ENCODE results near the gene DENND4C. TPM values are rescaled to one million over a fixed set of nuclear protein-coding genes. Genes with fewer than 3 reads are reported as not detected.

The DENND4C gene
- total RNA-seq, 1 experiment from 2014 or later, result 29.5 TPM

DNA sequence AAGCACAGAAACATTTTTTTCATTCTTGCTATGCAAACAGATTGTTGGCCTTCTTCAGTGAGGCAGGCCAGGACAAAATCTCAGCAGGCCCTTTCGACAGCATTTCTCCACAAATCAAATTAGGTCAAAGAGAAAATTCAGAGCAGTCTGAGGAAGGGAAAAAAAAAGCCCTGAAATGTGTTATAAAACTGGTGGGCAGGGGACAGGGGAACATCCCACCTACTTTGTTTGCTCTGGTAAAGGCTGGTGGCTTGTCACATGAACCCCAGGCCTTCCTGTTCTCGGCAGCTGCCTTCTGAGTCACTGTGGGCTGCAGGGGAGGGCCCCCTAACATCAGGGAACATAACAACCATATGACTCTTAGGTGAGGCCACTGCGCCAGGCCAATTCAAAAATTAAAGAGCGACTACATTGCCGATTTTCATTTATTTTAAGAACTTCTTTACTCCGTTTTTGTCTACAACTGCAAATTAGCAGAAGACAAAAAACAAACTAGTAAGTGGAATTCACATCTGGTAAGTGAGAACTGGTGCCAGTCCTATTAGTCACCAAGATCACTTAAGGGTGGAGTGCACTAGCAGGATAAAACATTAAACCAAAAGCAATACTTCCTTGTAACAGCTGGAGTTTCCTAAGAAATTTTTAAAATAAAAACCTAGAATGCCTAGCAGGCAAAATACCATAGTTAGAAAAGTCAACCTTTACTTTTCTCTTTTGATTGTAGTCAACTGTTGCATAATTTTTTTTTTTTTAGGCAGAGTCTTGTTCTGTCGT, 46.2 kb upstream of the DENND4C start:
- Histone ChIP-seq H3K9me3 (ENCODE audit: insufficient read depth, low read depth) (no peaks in the 10 kb centered on the region), H4K20me1 (ENCODE audit: insufficient read depth) (no peaks in the 10 kb centered on the region), H3F3A (ENCODE audit: insufficient read depth, low read depth) (peaks cover 35% of the 10 kb centered on the region), H3K4me1 (replicated peaks; ENCODE audit: insufficient read depth) (peaks cover 50% of the 10 kb centered on the region), H3K4me3 (peak overlapping the region; percentile 23; the same call in 1 of the 2 replicates), H3K9me2 (ENCODE audit: insufficient read depth) (no peaks in the 10 kb centered on the region), H3K36me3 (ENCODE audit: low read depth) (no peaks in the 10 kb centered on the region), H3K27ac (peak overlapping the region; percentile 84), H3K27me3 (ENCODE audit: insufficient read depth, low read depth) (no peaks in the 10 kb centered on the region), H3K4me2 (peak overlapping the region; percentile 64), H3K79me2 (ENCODE audit: low read depth) (no peaks in the 10 kb centered on the region), H2AFZ (no peak overlapping the region)
- DNase-seq, result peak; percentile 58 to 84
- ChIA-PET POLR2A (ENCODE audit: unreplicated experiment) (interaction anchor here (0.6 to 0.7 kb wide), 2 partner anchors 47 to 99 kb away, joined by 3 to 4 read pairs; no protein-coding TSS in a partner anchor), CTCF (no interaction called here)
- TF ChIP-seq EZH2 (IDR thresholded peaks at IDR 0.05; ENCODE audit: low read depth), result no peak
- no peak for TF ChIP-seq CTCF (conservative IDR thresholded peaks at IDR 0.05)
- no TSS peak for BruUV-seq (replicated peaks)
- intact Hi-C loops (cut with micrococcal nuclease; ENCODE audit: unreplicated experiment), result loop anchor here (2.0 to 5.0 kb wide), 3 partner anchors 46 to 223 kb away; partner anchors contain the start of genes ACER2 and DENND4C

- no peaks in the 10 kb centered on the region for H3K9me3 ChIP-seq (ENCODE audit: insufficient read depth, low read depth)
- TF ChIP-seq EZH2 (IDR thresholded peaks at IDR 0.05; ENCODE audit: low read depth) (no peak), CTCF (conservative IDR thresholded peaks at IDR 0.05) (no peak)
- H3K4me1 ChIP-seq (replicated peaks; ENCODE audit: insufficient read depth), result peaks cover 50% of the 10 kb centered on the region
- ChIA-PET CTCF (no interaction called here), POLR2A (ENCODE audit: unreplicated experiment) (no interaction called here)
- no peaks in the 10 kb centered on the region for H3K9me2 ChIP-seq (ENCODE audit: insufficient read depth)
- intact Hi-C loops (cut with micrococcal nuclease; ENCODE audit: unreplicated experiment), result loop anchor here (2.0 kb wide), 1 partner anchor 46 kb away; the partner anchor contains the start of gene DENND4C
- H3K27ac ChIP-seq, result peak overlapping the region; percentile 84
- no peaks in the 10 kb centered on the region for H3K36me3 ChIP-seq (ENCODE audit: low read depth)
- H3F3A ChIP-seq (ENCODE audit: insufficient read depth, low read depth), result peaks cover 35% of the 10 kb centered on the region
- H2AFZ ChIP-seq, result no peak overlapping the region
- H4K20me1 ChIP-seq (ENCODE audit: insufficient read depth), result no peaks in the 10 kb centered on the region
- H3K4me2 ChIP-seq, result peak overlapping the region; percentile 64
- H3K27me3 ChIP-seq (ENCODE audit: insufficient read depth, low read depth), result no peaks in the 10 kb centered on the region
- DNase-seq, result no peak
- no TSS peak for BruUV-seq (replicated peaks)
- no peak overlapping the region for H3K4me3 ChIP-seq
- H3K79me2 ChIP-seq (ENCODE audit: low read depth), result no peaks in the 10 kb centered on the region
Measured at GRCh38 chr9:19185191-19185590, 45.3 kb upstream of the DENND4C start.

DNA sequence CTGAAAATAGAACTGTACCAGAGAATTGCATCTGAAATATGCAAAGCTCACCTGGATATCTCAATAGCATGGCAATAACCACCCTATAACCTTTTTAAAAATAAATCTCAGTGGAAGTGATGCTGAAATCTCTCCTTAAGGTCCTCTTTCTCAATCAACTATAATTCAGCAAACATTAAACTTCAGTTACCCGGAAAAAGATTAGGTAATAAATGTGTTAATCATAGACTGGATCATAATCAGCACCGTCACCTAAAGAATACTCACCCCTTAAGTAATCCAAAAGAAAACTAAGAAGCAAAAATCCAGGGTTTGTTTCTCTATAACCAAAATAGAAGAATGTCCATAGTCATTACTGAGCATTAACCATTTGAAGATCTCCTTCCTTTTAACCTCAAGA, 44.3 kb upstream of the DENND4C start:
- intact Hi-C loops (cut with micrococcal nuclease; ENCODE audit: unreplicated experiment), result no loop called here
- TF ChIP-seq EZH2 (IDR thresholded peaks at IDR 0.05; ENCODE audit: low read depth), result no peak
- TF ChIP-seq CTCF (conservative IDR thresholded peaks at IDR 0.05), result no peak

More for the DNA sequence above, 44.3 kb upstream of the DENND4C start:
- POLR2A ChIA-PET (ENCODE audit: unreplicated experiment), result no interaction called here
- H3K79me2 ChIP-seq (ENCODE audit: low read depth), result no peaks in the 10 kb centered on the region
- no peaks in the 10 kb centered on the region for H4K20me1 ChIP-seq (ENCODE audit: insufficient read depth)
- H3K36me3 ChIP-seq (ENCODE audit: low read depth), result no peaks in the 10 kb centered on the region
- H3F3A ChIP-seq (ENCODE audit: insufficient read depth, low read depth), result peaks cover 35% of the 10 kb centered on the region
- H3K27ac ChIP-seq, result peak overlapping the region; percentile 57
- H3K4me3 ChIP-seq, result no peak overlapping the region
- H2AFZ ChIP-seq, result no peak overlapping the region
- CTCF ChIA-PET, result no interaction called here
- peak in 1 of 2 experiments; percentile 78 for DNase-seq
- no peaks in the 10 kb centered on the region for H3K27me3 ChIP-seq (ENCODE audit: insufficient read depth, low read depth)
- no peaks in the 10 kb centered on the region for H3K9me2 ChIP-seq (ENCODE audit: insufficient read depth)
- peak overlapping the region; percentile 40; the same call in 1 of the 2 replicates for H3K4me2 ChIP-seq
- no TSS peak for BruUV-seq (replicated peaks)
- H3K9me3 ChIP-seq (ENCODE audit: insufficient read depth, low read depth), result no peaks in the 10 kb centered on the region
- peaks cover 50% of the 10 kb centered on the region for H3K4me1 ChIP-seq (replicated peaks; ENCODE audit: insufficient read depth)

Measured in PC-9 (cell line).